Erythroblast (primary cell): ENCODE results near the gene TNIK.

ENCODE experiments used
- GATA1 ChIP-seq: IDR thresholded peaks from 2 replicates; pipeline ENCODE4 v1.6.1; 2011; ENCODE audit warnings: low read depth, mild to moderate bottlenecking, control low read depth, low read length, moderate library complexity
- POLR2A ChIP-seq: IDR thresholded peaks from 2 replicates; pipeline ENCODE4 v1.6.1; 2011; ENCODE audit warnings: mild to moderate bottlenecking, low read length

DNA sequence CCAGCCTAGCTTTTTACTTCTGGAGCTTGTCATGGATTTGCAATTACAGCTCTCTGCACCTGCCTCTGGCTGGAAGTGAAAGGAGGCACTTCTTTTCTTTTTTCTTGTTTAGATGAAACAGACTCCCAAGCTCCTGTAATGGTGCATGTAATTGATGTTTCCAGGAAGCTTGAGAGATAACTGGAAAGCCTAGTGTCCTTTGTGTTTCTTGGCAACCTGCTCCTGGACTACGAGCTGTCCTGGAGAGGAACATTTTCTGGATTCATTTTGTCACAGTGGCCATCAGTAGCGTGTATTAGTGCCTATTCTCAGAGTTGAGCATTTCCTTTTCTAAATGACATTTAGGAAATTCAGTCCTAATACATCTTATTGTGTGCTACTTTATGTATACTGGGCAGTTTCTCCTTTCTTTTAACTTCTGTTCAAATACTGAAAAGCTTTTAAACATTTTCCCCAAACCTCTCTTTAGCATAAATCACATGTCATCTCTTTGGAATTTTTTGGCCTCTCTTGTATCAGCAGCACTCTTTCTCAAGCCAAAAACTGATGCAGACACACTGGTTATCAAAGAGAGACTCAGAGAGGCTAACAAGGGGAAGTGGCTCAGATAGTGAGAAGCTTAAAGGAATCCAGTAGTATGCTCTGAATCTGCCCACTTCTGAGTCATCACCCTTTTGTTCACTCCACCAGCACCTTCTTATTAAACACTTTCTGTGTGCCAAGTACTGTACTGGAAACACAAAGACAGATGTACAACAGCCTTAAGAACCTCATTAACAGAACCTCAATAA is 371.0 kb downstream of the TNIK start:
- TF ChIP-seq POLR2A (no peak), GATA1 (no peak)
